ENCODE measurements around the gene THSD4.

DNA sequence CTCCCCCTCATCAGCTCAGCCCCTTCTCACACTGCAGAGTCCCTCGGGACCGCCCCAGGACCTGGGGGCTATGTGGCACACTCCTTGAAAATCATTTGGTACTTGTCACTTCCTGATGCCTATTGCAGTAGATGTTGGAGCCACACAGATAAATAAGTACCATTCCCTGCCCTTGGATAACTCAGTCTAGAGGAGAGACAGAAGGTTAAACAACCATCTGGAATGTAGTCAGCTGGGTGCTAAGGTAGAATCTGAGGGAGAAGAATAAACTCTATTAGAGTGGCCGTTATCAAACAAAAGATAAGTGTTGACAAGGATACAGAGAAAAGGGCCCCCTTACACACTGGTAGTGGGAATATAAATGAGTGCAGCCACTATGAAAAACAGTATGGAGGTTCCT is 582.8 kb downstream of the THSD4 start:
- TF ChIP-seq, protein P1, sequence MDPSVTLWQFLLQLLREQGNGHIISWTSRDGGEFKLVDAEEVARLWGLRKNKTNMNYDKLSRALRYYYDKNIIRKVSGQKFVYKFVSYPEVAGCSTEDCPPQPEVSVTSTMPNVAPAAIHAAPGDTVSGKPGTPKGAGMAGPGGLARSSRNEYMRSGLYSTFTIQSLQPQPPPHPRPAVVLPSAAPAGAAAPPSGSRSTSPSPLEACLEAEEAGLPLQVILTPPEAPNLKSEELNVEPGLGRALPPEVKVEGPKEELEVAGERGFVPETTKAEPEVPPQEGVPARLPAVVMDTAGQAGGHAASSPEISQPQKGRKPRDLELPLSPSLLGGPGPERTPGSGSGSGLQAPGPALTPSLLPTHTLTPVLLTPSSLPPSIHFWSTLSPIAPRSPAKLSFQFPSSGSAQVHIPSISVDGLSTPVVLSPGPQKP (IDR thresholded peaks at IDR 0.05; ENCODE audit: low read depth, low read length): no peak
- TF ChIP-seq POLR2A (IDR thresholded peaks at IDR 0.05; ENCODE audit: low read length): no peak

Data from A549 (cell line).